HG03342 (cell line): Measurements from ENCODE around the gene CCDC112.
"Not testable (repeated sequence)": the region's sequence is repeated elsewhere in the genome, so short reads cannot be mapped to it uniquely, and the experiment has no call there.

Source experiments
- ATAC-seq: cut with Tn5 transposase; IDR thresholded peaks from one replicate; pipeline ENCODE4 v1.9.1; 2021; ENCODE audit warnings: mild to moderate bottlenecking, moderate library complexity; ENCODE audit not compliant: unreplicated experiment

Gene CCDC112

DNA sequence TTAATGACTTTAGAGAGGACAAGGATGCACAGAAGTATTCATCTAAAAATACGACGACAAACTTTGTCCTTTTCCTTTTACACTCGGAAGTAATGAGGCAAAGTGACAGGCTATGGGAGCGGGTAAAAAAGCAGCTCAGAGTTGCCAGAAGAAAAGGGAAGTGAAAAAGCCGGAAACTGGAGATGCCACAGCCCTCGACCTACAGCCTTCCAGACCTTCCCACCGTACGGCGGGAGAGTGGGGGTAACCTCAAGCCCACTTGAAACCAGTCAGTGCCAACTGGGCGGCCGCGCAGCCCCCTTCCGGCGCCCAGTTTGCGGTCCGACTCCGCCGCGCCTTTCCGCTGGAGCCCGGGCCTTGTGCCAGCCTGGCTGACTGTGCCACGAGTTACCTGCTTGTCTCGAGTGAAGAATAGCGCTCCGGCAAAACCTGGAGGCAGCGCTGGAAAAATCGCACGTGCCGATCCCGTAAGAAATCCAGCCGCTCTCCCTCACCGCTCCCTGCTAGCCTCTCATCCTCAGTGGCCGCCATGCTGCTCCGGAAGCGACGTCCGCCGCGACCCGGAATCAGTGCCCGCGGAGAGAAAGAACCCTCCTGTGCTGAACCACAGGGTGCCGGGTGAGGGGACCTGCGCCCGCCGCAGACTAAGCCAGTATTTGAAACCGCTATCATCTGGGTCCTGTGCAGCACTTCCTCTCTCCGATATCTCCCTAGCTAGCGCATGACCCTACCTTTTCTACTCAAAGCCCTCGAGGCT lies 34.0 kb downstream of the CCDC112 start, which contains the start of gene PGGT1B:
Gene PGGT1B, minus strand, starts transcription at position 557 of the 757 bp plus-strand sequence. Its CDS starts 26 bp downstream, at position 531.
- ATAC-seq: peak; percentile 88

DNA sequence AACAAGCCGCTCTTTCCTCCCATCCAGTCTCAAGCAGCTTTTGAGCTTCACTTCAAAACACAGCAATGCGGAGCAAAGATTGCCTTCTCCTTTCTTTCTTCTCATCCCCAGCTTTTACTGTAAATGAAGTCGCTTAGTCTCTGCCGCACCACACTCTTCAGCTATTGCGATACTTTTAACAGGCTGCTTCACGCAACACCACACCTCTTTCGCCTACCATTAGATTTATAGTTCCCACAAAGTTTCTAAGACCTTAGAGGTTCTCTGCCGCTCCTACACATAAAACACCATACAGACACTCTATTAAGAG lies 34.5 kb downstream of the CCDC112 start:
- peak; percentile 61 for ATAC-seq

DNA sequence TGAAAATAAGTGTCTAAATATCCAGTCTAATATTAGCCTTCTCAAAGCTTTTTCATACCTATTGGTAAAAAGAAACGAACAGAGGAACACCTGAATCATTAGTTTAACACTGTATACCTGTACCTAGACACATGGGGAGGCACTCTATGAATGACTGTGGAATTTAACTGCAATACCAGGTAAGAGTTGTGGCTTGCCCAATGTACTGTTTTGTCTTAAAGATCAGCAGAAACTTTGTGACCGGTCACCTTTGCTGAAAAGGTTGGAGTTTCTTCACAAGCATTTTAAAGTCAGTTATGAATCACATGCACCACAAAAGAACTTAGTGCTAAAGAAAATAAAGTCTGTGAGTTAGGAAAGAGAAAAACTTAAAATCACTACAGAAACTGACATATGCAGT lies 36.2 kb downstream of the CCDC112 start:
- no peak for ATAC-seq

- ATAC-seq: no peak
These were observed 38.5 kb downstream of the CCDC112 start for GRCh38 chr5:115257981-115258380.

DNA sequence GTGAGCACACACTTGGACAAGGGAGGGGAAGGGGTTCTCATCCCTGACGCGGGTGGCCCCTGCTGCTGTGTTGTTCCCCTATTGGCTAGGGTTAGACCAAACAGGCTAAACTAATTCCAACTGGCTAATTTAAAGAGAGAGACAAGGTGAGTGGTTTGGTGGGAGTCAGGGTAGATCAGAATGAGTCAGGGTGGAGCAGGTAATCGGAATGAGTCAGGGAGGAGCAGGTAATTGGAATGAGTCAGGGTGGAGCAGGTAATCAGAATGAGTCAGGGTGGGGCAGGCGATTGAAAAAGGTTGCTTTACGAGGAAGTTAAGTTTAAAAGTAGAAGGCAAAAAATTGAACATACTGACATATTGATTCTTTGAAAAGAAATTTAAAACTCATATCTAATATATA lies 47.1 kb downstream of the CCDC112 start:
- not testable (repeated sequence) for ATAC-seq

DNA sequence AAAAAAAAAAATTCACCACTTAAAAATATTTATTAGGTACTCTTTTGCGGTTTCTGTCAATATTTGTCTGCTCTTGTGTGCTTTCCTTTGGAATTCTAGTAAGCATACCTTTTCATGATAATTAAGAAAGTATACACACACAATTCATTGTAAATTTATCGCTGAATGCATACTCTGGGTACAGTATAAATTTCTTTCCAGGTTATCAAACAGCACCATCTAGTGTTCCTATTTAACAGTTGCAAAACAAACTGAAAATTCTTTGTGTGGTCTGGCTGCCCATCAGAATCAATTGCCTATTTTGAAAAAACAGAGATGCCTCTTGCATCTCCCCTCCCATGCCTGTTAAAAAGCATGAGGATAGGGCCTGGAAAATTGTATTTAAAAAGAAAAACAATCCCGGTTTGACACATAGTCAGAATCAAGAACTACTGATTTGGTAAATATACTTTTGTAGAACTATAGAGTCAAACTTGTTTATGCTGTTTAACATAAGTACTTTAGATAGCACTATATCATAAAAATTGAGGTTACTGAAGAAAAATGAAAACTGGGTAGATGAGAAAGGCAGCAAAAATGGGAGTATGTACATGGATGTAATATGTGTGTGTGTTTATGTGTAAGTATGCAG lies 50.0 kb downstream of the CCDC112 start:
- peak; percentile 64 for ATAC-seq

DNA sequence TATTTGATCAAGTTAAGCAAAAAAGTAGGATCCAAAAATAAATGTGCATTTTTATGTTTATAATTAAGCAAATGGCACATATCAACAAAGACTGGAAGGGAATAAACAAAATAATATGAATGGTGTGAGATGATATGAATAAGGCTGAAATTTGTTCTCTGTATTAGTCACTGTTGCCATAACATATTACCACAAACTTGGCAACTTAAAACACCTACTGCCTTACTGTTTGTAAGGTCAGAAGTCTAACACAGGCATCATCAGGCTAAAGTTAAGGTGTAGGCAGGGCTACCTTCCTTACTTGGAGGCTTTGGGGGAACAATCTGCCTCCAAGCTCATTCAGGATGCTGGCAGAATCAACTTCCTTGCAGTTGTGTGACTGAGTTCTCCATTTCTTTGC lies 53.0 kb downstream of the CCDC112 start:
- peak; percentile 87 for ATAC-seq

DNA sequence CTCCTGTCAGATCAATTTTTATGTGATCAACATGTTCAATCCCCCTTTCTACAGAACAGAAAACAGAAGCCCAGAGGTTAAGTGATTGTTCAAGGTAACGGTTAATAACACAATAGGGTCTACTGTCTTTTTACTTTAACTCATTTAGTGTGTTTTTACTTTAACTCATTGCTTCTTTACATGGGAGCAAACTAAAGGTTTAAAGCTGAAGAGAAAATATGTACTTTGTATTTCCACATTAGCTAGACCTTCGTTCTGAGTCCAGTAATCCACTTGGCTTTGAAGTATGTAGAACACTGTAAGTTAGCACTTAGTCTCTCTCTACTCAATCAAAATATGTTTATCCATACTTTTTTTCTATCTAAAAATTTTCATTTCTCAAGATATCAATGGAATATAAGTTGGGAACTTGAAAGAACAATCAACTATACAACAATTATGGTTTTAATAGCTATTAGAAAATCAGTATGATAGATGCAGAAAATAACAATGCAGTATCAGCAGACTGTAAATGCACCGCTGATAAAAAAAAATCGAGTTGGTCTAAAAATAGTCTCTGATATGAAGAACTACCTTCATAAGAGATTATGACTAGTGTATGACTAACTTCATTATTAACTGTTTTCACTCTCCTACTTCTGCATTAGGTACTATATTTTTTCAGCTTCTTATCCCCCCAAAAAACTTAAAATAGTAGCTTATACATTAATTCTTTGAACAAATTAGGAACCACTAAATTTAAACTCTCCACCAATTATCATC lies 54.4 kb downstream of the CCDC112 start:
- ATAC-seq: no peak

DNA sequence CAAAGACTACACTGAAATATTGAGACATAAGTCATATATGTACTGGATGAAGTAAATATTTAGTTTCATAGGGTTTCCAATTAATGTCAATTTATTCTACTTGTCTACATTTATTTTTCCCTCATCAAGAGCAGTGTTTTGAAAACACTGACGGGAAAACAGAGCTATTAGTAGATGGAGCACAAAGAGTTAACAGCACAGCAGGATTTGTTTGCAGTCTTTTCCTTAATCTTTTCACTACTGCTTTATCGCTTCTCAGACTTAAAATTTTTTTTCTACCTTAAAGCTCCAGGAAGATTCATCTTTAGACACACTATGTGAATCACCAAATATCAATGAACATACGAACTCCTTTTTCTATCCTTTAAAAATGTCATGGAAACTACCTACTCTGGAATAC lies 59.4 kb downstream of the CCDC112 start:
- ATAC-seq: no peak

DNA sequence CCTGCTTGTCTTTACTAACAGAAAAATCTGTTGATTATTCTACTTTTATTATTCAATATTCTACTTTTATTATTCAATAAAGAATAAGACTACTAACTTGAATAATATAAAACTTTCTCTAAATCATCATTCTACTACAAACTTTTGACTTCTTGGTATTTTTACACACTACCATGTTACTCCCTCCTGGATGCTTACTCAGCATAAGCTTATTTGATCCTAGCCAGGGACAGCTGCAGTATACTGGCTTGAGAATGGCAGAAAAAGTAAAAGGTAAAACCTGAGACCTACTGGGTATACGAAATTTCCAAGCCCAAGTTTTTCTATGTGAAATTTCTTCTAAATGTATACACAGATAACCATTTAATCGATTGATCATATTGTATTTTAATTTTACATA lies 59.9 kb downstream of the CCDC112 start:
- ATAC-seq: no peak

DNA sequence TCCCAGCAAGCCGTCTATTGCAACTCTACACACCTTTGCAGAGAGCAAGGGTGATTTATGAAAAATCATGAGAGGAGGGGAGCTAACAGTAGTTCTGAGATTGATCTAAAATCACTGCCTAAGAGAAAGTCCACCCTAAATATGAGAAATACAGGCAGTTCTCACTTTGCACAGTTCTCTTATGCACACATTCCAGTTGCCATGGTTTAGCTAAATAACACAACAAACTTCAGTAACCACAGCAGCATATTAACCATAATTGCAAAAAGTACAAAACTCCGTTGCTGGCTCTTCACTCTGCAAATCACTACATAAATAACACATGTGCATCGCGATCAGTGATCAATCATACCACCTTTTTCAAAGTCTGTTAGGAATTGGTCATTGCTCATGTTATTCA lies 64.9 kb downstream of the CCDC112 start:
- no peak for ATAC-seq

DNA sequence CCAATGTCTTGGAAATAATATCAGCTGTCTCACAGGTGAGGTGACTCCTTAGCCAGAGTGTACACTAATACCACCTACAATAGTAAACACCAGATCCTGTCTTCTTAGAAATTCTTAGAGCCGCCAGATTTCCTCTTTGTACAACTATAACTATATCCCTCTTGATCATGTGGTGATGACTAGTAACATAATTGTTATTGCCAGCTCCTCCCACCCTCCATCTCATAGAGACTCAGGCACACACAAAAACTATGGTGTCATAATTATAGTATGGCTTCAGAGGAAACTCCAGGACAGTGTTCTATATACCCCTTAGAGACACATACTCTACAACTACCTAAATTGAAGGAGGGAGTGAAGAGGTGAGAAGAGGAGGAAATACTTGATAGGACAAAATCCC lies 66.8 kb downstream of the CCDC112 start:
- no peak for ATAC-seq

DNA sequence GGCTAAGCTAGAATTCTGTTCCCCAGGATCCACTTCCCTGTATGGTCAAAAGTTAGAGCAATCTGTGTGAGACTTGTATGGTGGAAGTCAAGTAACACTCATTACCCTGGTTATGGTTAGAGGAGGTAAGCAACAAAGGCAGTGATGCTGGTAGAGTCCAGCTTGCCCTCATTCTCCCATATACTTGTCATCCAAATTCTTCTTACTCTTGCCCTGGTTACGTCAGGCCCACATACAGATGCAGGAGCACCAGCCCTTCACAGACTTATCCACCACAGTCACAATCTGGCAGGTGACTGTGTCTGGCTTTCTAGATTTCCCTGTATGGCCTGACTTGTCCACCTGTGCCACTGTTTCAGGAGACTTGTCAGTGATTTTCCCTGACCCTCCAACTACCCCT lies 69.2 kb downstream of the CCDC112 start:
- ATAC-seq: no peak
